ENCODE measurements around the gene CSMD2.
"Not testable (repeated sequence)": the region's sequence is repeated elsewhere in the genome, so short reads cannot be mapped to it uniquely, and the experiment has no call there.

CSMD2 gene

GRCh38 chr1:34108269-34108668 is 56.8 kb downstream of the CSMD2 start:
- no peak for DNase-seq (ENCODE audit: low read depth)

- DNase-seq (ENCODE audit: low read depth) = no peak
These were observed 63.9 kb downstream of the CSMD2 start for GRCh38 chr1:34101151-34101550.

- DNase-seq (ENCODE audit: low read depth) = no peak
These were observed 64.7 kb downstream of the CSMD2 start for GRCh38 chr1:34100332-34100731.

DNA sequence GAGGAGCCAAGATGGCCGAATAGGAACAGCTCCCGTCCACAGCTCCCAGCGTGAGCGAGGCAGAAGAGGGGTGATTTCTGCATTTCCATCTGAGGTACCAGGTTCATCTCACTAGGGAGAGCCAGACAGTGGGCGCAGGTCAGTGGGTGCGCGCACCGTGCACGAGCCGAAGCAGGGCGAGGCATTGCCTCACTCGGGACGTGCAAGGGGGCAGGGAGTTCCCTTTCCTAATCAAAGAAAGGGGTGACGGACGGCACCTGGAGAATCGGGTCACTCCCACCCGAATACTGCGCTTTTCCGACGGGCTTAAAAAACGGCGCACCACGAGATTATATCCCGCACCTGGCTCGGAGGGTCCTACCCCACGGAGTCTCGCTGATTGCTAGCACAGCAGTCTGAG is 72.6 kb downstream of the CSMD2 start:
- not testable (repeated sequence) for DNase-seq (ENCODE audit: low read depth)

DNA sequence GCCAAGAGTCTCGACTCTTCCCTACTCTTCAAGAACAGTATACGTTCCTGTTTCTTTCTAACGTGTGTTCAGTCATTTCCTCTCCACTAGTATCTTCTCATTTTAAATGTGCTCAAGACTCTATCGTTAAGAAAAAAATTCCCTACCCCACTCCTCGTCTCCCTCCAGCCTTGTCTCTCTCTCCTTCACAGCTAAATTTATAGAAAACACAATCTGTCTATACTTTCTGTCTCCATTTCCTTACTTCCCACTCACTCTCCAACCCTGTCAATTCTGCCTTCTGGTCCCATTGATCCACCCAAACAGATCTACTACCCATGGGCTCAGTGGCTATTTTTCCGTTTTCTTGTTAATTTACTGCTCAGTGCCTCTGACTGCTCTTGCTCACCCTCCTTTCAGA is 75.3 kb downstream of the CSMD2 start:
- no peak for DNase-seq (ENCODE audit: low read depth)

- DNase-seq (ENCODE audit: low read depth) = no peak
These were observed 77.0 kb downstream of the CSMD2 start for GRCh38 chr1:34087986-34088385.

- DNase-seq (ENCODE audit: low read depth) = no peak
These were observed 78.5 kb downstream of the CSMD2 start for GRCh38 chr1:34086561-34086960.

DNA sequence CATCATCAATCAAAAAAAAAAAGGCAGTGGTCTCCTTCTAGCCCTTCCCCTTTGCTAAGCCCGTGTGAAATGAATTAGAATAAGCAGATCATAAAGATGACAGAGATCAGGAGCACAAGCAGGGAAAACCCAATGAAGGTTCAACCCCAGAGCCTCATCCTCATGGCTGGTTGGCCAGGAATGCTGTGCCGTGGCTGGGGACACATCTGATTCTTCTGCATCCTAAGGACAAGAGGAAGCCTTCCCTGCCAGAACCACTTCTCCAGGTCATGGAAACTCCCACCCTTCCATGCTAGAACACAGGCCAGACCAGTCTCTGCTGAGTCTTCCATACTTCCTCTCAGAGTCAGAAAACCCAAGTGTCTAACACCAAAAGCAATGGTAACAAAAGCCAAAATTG is 81.1 kb downstream of the CSMD2 start:
- no peak for DNase-seq (ENCODE audit: low read depth)

- not testable (repeated sequence) for DNase-seq (ENCODE audit: low read depth)
These were observed 82.9 kb downstream of the CSMD2 start for GRCh38 chr1:34082085-34082670.

- DNase-seq (ENCODE audit: low read depth) = no peak
These were observed 86.6 kb downstream of the CSMD2 start for GRCh38 chr1:34078383-34078782.

DNA sequence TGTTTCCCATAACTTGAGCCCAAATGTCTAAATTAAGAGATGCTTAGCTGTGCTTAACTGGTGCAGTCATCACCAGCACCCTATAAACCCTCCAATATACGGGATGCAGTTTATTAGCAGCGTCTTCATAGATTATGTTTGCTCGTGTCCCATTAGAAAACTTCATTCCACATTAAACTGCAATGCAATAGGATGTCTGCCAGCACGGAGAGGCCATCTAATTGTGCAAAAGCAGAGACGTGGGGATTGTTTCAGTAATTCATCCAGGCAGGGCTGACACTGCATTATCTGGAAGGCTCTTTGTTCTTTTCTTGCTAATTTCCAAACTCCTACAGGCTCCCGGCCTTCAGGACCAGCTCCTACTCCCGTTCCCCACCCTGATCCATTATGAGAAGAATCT is 89.5 kb downstream of the CSMD2 start:
- no peak for DNase-seq (ENCODE audit: low read depth)

- no peak for DNase-seq (ENCODE audit: low read depth)
These were observed 91.9 kb downstream of the CSMD2 start for GRCh38 chr1:34073028-34073695.

GRCh38 chr1:34070201-34070836 is 94.7 kb downstream of the CSMD2 start:
- DNase-seq (ENCODE audit: low read depth) = no peak

DNA sequence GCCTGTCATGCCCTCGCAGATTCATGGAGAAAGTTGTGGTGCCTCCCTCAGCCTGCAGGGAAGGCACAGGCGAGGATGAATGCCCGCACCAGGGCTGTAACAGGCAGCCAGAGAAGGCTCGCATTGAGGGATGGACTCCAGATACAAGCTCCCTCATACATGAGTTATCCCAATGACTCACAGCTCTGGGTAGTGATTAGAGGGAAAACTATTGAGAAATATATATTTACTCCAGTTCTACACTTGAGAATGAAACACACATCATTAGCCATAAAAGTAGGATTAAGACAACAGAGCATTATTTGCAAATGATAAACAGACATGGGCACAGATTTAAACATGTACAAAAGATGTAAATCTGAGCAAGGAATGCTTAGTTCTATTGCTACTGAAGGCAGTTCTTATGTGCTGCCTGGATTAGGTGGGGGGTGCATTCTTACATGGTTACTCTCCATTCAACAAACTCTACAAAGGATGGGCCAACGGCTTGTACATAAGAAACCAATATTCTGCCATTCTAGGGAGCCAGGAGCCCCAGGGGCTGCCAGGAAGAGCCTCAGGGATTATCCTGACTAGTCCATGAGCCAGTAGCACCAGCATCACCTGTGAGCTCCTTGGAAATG is 97.9 kb downstream of the CSMD2 start:
- DNase-seq (ENCODE audit: low read depth) = no peak

- DNase-seq (ENCODE audit: low read depth) = no peak
These were observed 98.9 kb downstream of the CSMD2 start for GRCh38 chr1:34066166-34066565.

DNA sequence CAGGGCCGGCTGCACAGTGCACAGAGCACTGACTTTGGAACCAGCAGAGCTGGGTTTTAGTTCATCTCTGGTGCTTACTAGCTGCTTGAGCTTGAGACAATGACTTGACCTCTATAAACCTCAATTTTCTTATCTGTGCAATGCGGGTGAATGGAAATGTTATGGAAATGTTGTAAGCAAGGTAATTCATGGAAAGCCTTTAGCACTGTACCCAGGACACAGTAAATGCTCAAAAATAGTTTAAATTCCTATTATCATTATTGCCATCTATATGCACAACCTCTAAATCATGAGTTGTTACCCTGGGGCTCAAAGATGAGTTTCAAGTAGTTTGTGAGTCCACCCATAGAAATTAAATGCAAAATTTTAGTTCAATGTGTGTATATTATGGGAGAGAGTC is 99.5 kb downstream of the CSMD2 start:
- no peak for DNase-seq (ENCODE audit: low read depth)

DNA sequence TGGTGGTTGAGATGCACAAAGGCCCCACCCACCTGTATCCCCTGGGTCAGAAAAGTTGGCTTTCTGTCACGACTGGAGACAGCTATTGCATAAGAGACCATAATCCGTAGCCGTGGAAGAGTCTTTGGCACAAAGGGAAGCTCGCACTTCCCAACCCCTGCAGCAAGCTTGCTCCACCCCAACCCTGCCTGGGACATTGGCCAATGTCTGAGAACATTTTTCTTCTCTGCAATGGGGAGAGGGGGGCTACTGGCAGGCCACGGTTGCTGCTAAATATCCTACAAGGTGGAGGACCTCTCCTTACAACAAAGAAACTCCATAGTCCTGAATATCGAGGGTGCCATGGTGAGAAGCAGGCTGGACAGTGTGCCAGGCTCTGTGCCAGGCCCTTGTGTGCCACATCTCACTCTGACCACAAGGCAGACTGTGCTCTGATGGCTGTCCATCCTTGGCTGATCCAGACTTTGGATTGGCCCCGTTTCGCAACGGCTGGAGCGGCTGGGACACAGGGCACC is 104.1 kb downstream of the CSMD2 start:
- no peak for DNase-seq (ENCODE audit: low read depth)

GRCh38 chr1:34060187-34060730 is 104.8 kb downstream of the CSMD2 start:
- no peak for DNase-seq (ENCODE audit: low read depth)

DNA sequence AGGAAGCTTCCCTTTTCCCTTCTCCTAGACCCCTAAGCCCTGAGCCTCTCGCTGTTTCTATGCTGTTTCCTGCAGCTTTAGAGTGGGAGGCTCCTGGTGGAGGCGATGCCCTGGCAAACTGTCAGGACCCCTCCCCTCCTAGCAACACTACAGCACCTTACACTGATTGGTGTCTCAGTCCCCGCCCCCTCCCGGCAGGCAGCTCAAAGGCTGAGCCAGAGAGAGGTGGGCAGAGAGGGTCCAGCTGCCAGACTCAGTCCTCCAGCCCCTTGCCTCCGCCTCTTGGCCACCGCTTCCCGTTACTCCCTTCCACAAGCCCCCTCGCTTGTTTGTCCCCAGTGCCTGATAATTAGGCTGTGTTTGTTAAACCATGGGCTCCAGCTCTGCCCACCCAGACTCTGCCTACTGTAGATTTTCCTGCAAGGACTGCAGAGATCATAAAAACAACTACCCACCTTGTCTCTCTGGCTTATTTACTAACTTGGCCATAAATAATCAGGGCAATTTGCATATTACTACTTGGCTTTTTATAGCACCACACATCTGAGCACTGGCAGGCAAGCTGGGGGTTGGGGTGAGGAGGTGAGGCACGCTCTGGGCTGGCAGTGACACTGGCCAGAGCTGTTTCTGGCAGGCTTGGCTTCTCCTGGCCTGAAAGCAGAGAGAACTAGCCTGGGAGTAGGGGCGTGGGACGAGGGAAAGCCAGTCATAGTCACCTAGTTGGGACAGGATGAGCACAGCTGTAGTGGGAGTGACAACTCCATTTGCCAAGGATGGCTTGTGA is 107.5 kb downstream of the CSMD2 start:
- no peak for DNase-seq (ENCODE audit: low read depth)

DNA sequence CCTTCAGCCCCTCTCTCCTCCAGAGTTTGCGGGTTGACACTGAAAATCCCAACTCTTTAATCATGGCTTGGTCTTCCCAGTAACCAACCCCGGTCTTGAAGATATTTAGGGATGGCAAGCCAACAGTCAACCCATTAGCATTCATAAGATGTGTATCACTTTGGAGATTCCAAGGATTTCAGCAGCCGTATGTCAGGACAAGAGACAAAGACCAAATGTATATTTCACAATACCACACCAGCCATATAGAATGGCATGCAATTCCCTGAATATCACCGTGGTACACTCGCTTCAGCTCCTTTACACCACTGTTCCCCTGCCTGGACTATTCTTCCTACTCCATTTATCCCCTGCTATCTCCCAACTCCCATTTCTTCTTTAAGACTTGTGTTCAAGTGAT is 109.2 kb downstream of the CSMD2 start:
- no peak for DNase-seq (ENCODE audit: low read depth)

GRCh38 chr1:34054920-34055319 is 110.1 kb downstream of the CSMD2 start:
- no peak for DNase-seq (ENCODE audit: low read depth)

DNA sequence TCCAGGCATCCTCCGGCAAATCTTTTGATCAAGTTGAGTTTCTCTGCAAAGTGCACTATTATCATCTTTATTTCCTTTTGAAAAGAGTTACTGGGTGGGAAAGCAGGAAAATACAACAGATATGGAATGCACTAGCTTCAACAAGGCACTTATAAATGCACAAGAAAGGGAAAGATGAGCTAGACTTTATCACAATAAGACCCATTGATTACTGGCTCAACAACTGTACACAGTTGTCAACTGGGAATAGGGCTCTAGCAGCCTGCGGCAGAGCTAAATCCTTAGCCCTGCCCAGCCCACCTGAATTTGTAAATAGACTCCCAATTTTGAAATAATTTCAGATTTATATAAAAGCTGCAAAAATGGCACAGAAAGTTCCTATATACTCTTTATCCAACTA is 111.4 kb downstream of the CSMD2 start:
- no peak for DNase-seq (ENCODE audit: low read depth)
